Upper lobe of left lung (tissue), 4 donors: ENCODE measurements around the gene PRRC2B.

Experiments used
- CTCF ChIP-seq, 6 experiments: fragments of 450-650 bp in 4 of 6; fragments of 200-600 bp in 2 of 6; sonication (generic) in 2 of 6; IDR thresholded peaks; one replicate each; pipeline ENCODE4 v1.5.1; 2016 to 2019; ENCODE audit warnings: antibody characterized with exemption in 6 of 6
- EP300 ChIP-seq, 4 donors: sonication (generic); formaldehyde crosslinking; IDR thresholded peaks; one replicate each; pipeline ENCODE4 v1.5.1; 2017; ENCODE audit warnings: antibody characterized with exemption in 4 of 4, control low read depth in 2 of 4

DNA sequence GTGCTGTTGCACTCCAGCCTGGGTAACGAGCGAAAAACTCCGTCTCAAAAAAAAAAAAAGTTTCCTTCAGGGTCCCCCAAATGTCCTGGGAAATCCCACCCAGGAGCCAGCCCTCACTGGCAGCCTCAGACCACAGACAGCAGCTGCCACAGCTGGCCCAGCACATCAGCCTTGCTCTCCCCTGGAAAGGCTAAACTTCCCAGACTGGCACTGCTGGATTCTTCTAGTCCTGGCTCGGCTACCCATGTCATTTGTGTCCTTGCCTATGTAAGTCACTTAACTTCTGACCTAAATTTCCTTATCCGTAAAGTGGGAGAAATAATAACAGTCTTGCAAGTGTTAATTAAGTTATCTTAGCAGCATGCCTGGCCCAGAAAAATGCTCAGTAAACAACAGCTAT, 8.6 kb upstream of the PRRC2B start:
- TF ChIP-seq CTCF (IDR thresholded peaks at IDR 0.05) (no peak), EP300 (IDR thresholded peaks at IDR 0.05) (no peak)
